Measurements from ENCODE around the gene SPATA33.
"Not testable (repeated sequence)": the region's sequence is repeated elsewhere in the genome, so short reads cannot be mapped to it uniquely, and the experiment has no call there.

Gene SPATA33

DNA sequence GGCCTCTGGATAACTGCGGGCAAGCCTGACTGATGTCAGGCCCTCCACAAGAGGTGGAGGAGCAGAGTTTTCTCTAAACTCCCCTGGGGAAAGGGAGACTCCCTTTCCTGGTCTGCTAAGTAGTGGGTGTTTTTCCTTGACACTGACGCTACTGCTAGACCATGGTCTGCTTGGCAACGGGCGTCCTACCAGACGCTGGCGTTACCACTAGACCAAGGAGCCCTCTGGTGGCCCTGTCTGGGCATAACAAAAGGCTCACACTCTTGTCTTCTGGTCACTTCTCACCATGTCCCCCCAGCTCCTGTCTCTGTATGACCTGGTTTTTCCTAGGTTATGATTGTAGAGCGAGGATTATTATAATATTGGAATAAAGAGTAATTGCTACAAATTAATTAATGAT, 9.4 kb downstream of the SPATA33 start:
- DNase-seq: not testable (repeated sequence)

DNA sequence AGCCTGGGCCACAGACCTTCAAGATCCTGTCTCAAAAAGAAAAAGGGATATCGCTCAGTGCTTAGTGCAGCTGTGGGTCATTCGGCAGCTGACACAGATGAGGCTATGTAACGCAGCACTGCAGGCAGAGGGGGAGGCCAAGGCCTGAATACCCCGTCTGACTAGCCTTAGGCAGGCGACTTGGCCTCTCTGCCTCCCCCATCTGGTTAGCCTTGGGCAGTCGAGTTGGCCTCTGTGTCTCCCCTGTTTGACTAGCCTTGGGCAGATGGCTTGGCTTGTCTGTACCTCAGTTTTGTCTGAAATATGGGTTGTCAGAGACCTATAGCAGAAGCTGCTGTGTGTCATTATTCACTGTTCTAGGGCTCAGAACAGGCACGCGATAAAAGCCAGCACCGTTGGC, 10.0 kb downstream of the SPATA33 start:
- no peak for DNase-seq

DNA sequence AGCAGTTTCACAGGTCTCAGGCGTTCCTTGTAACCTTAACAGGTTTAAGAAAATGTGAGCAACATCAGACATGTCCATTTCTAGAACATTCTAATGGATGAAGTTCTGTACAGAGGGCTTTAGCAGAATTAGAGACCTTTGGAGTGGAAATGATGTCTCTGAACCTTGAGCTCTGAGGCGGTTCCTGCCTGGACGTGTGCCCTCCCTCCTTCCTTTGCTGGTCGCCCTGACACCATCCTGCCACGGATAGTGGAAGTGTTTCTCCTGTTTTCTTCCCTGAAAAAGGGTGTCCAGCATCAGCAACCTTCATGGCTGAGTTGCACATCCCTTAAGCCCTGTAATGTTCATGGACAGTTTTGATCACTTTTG, 11.1 kb downstream of the SPATA33 start:
- no peak for DNase-seq

DNA sequence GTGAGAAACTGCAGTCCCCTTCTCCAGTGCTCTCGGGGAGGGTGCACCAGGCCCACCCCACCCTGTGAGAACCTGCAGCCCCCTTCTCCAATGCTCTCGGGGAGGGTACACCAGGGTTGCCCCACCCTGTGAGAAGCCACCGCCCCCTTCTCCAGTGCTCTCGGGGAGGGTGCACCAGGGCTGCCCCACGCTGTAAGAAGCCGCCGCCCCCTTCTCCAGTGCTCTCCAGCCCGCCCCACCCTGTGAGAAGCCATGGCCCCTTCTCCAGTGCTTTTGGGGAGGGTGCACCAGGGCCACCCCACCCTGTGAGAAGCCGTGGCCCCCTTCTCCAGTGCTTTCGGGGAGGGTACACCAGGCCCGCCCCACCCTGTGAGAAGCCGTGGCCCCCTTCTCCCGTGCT, 12.1 kb downstream of the SPATA33 start:
- DNase-seq: no peak

DNA sequence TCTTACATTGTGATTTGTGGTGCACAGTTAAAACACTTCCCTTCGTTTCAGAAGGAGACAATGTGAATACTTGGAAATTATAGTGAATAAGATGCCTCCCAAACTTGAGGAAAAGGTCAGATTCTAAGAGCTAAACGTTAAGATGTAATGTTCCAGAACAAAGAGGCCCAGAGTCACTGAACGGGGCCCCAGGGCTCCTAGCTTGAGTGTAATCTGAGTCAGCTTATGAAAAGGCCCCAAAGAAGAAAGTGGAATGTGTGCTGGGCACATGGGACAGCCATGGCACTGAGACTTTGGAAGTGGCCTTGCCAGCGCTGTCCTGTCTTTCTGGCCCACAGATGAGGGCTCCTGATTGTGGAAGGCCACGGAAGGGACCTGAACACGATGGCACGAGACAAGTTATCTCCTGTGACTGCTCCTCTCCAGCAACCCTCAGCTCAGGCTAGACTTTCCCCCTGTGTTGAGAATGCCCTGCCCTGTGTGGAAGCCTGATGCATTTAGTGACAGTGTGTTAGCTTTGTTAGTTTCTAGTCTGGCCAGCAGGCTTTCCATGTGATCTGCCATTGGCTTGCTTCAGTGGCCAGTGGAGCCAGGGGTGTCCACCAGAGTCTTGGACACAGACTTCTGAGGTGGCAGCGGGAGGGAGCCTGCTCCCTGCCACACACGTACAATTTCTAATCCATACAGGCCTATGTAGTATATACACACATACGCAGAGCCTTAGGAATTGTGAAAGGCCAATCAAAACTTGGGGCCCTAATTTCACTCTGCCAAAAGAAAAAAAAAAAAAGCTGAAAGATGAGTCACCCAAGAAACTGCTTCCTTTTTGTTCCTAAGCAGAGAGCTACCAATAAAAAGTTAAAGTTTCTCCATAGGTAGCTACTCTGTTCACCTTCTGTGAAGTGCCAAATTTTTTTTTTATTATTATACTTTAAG, 13.1 kb downstream of the SPATA33 start:
- no peak for DNase-seq

DNA sequence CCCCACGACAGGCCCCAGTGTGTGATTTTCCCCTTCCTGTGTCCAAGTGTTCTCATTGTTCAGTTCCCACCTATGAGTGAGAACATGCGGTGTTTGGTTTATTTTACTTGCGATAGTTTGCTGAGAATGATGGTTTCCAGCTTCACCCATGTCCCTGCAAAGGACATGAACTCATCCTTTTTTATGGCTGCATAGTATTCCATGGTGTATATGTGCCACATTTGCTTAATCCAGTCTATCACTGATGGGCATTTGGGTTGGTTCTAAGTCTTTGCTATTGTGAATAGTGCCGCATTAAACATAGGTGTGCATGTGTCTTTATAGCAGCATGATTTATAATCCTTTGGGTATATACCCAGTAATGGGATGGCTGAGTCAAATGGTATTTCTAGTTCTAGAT, 13.9 kb downstream of the SPATA33 start:
- not testable (repeated sequence) for DNase-seq

DNA sequence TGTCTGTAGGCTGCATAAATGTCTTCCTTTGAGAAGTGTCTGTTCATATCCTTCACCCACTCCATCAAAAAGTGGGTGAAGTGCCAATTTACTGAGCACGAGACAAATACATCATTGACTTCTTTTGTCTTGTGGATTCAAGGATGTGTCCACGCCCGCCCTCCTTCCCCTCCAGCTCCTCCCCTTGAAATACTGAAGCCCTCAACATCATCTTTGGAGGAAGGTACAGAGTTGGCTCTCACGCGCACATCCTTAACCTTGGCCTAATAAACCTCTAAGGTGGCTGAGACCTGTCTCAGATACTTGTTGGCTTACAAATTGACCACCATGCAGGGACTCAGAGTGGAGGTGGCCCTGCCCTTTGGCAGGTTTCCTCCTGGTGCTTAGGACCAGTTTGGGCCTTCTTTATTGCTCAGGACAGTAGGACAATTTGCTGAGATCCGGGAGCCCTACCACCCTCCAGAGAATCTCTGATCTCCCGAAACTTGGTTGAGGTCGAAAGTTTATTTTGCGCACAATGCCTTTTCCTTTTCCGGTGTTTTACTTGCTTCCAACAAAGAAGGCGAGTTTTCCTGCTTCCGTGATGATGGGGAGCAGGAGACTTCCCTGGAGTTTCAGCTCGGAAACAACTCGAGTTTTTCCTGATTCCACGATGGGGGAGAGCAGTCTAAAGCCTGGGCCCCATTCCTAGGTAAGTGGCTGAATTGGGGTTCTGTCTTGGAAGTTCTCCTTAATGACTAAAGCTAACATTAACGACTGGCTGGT, 14.7 kb downstream of the SPATA33 start:
- no peak for DNase-seq

DNA sequence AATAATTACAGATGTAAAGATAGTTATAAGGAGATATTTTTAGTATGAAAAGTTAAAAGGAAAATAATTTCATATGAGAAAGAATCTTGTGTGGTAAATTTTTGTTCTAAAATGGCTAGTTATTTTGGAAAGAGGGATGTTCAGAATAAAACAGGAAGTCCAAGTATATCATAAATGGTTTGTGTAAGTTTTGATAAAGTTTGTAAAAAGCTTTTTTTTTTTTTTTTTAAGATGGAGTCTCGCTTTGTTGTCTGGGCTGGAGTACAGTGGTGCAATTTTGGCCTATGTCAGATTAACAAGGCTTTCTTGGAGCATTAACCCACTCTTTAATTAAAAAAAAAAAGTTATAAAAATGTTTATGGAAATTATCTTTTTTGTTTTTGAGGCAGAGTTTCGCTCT, 20.6 kb downstream of the SPATA33 start:
- no peak for DNase-seq

DNA sequence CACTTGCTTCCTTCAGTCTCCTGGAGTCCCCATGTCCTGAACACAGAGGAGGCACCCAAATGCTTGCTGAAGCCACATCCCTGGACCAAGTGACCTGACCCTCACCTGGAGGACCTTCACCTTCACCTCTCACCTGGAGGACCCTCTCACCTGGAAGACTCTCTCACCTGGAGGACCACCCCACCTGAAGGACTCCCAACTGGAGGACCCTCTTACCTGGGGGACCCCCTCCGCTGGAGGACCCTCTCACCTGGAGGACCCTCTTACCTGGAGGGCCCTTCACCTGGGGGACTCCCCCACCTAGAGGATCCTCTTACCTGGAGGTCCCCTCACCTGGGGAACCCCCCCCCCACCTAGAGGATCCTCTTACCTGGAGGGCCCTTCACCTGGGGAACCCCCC, 28.3 kb downstream of the SPATA33 start:
- no peak for DNase-seq

DNA sequence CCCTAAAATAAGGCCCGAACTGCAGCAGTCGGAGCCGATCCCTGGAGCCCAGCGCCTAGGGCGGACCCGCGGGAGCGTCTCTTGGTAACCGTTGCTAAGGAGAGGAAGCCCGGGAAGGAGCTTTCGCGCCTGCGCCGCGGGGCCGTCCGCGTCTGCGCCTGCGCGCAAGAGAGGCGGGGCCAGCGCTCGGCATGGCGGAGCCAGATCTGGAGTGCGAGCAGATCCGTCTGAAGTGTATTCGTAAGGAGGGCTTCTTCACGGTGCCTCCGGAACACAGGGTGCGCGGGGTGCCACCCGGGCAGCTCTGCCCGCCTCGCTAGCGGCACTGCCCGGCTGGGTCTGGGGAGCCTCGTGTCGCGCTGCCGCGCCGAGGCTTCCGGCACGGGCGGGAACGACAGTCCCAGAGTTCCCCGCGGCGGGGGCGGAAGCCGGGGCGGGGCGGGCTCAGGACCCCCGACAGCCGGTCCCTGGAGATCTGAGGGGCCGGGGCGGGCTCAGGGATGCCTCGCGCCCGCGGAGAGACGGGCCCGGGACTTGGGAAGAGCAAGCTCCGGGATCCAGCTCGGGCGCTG, 29.0 kb downstream of the SPATA33 start, which contains the start of gene CDK10:
Gene CDK10, plus strand, starts transcription at position 170 of the 572 bp plus-strand sequence. Its CDS starts 22 bp downstream, at position 192.
- DNase-seq: peak; percentile 51

DNA sequence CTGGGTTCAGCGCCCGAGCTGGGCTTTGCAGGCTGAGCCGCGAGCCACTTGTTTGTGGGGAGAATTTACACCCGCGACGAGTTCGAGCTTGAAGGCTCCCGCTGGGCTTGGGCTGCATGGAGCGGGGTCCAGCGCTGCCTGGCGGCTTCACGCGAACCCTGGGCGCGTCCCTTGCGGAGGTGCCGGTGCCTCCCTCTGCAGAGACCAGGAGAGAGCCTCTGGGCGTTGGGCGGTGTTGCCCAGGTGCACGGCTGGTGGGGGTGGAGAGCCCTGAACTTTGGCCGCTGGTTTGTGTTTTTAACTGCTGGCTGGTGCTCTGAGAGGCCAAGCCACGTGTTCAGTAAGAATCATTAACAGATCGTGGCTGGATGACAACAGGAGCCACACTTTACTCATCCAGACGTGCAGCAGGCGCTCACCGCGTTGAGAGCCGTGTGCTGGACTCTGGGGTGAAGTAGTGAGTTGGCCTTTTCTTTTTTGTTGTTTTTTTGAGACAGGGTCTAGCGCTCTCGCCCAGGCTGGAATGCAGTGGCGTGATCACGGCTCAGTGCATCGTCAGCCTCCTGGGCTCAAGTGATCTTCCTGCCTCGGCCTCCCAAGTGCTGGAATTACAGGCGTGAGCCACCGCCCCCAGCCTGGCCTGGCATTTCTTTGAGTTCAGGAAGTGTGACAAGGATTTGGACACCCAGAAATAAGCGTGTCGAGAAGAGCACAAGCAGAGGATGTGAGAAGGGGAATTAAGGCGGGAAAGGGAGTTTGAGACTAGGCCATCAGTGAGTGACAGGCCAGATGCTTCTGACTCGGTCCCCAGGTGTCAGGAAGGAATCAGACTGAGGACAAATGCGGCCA, 29.7 kb downstream of the SPATA33 start:
- peak; percentile 15 for DNase-seq

DNA sequence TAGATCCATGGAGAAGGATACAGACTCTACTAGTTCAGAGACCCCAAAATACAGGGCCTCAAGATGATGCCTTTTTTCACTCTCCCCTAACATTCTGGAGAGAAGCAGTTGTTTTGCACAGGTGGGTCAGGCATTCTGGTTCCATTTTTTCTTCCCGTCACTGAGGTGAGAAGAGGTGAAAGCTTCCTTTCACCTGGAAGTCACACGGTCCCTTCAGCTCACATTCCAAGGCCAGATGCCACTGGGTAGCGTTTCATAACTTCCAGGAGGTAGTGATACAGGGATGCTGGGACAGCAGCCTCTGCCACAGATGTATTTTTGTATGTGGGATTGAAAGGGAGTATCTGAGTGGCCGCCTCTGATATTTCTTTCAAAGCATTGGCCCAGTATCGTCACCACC, 30.8 kb downstream of the SPATA33 start:
- DNase-seq: no peak

DNA sequence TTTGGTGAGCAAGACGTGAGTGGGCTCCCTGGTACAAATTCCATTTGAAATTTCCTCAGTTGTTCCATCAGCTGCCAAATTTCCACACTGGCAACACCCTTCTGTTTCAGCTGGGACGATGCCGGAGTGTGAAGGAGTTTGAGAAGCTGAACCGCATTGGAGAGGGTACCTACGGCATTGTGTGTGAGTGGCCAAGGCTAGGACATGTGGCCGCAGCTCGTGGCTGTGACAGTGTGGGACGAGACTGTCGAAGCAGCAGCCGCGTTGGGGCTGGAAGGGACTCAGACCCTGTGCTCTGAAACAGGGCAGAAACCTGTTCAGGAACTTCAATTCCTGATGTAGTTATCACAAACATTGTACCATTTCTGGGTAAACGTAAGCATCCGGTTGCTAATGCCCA, 31.5 kb downstream of the SPATA33 start:
- DNase-seq: no peak

DNA sequence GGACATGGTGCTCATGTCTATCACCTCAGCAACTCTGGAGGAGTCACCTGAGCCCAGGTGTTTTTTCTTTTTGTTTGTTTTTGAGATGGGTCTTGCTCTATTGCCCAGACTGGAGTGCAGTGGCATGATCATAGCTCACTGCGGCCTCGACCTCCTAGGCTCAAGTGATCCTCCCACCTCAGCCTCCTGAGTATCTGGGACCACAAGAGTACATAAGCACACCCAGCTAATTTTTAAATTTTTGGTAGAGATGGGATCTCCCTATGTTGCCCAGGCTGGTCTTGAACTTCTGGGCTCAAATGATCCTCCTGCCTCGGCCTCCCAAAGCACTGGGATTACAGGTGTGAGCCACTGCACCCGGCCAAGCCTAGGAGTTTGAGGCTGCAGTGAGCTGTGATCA, 32.0 kb downstream of the SPATA33 start:
- not testable (repeated sequence) for DNase-seq

DNA sequence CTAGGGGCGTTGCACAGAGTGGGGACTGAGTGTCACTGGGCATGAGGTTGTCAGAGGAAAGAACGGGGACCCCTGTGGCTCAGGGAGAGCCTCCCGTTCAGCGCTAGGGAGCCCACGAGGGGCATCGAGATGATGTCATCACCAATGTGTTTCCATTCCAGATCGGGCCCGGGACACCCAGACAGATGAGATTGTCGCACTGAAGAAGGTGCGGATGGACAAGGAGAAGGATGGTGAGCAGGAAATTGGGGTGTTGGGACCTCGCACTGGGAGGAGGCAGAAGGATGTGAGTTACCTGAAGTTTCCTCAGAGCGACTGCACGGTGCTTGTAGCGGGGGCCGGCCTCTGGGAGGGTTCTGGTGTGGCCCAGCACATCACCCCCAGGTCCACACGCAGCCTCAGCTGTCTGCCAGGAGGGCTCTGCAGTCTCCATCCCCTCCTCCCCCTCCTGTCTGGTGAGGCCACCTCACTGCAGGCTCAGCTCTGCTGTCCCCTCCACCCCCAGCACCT, 32.8 kb downstream of the SPATA33 start:
- DNase-seq: no peak

DNA sequence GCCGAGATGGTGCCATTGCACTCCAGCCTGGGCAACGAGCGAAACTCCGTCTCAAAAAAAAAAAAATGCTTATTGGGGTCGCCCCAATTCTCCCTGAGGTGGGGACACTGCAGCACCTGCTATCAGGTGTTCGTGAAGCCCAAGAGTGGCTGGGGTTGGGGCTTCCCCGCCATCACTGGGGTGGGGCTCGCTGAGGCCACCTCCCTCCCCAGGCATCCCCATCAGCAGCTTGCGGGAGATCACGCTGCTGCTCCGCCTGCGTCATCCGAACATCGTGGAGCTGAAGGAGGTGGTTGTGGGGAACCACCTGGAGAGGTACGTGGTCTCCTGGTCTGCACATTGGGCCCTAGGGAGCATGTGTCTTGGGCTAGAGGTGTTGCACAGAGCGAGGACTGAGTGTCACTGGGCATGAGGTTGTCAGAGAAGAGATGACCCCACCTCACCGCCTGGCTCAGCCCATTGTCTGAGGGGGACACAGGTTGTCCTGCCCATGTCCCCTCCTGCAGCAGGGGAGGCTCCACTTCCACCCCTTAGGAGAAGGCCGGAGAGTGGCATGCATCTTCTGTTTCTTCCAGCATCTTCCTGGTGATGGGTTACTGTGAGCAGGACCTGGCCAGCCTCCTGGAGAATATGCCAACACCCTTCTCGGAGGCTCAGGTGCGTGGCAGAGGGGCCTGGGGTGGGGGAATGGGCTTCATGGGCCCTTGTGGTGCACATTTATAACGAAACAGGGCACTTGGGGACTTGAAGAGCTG, 33.8 kb downstream of the SPATA33 start:
- DNase-seq: no peak

DNA sequence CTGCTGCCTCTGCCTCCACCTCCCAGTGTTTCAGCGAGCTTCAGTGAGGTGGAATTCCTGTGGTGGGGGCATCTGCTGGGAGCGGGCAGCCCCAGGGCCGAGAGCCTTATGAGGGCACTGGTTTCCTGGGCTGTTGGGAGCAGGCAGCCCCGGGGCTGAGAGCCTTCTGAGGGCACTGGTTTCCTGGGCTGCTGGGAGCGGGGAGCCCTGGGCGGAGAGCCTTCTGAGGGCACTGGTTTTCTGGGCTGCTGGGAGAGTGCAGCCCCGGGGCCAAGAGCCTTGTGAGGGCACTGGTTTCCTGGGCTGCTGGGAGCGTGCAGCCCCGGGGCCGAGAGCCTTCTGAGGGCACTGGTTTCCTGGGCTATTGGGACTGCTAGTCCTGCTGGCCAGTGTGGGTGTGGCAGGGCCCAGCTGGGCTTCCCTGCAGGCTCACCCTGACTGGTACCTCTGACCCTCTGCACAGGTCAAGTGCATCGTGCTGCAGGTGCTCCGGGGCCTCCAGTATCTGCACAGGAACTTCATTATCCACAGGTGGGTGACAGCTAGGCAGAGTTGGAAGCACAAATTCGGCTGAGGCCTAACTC, 34.4 kb downstream of the SPATA33 start:
- no peak for DNase-seq

DNA sequence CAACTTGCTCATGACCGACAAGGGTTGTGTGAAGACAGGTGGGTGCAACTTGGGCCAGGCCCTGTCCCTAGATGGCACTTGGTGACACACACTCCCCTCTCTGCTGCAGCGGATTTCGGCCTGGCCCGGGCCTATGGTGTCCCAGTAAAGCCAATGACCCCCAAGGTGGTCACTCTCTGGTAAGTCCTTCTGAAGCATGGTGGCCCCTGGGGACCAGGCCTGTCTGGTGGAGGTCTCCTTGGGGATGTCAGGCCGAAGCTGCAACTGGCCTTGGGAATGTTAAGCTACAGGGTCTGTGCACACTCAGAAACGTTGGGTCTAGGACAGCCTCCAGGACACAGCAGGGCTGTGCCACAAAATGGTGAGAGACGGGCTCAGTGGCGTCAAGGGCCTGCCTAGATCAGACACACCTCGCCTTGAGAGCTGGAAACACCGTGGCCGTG, 35.7 kb downstream of the SPATA33 start:
- DNase-seq: no peak

DNA sequence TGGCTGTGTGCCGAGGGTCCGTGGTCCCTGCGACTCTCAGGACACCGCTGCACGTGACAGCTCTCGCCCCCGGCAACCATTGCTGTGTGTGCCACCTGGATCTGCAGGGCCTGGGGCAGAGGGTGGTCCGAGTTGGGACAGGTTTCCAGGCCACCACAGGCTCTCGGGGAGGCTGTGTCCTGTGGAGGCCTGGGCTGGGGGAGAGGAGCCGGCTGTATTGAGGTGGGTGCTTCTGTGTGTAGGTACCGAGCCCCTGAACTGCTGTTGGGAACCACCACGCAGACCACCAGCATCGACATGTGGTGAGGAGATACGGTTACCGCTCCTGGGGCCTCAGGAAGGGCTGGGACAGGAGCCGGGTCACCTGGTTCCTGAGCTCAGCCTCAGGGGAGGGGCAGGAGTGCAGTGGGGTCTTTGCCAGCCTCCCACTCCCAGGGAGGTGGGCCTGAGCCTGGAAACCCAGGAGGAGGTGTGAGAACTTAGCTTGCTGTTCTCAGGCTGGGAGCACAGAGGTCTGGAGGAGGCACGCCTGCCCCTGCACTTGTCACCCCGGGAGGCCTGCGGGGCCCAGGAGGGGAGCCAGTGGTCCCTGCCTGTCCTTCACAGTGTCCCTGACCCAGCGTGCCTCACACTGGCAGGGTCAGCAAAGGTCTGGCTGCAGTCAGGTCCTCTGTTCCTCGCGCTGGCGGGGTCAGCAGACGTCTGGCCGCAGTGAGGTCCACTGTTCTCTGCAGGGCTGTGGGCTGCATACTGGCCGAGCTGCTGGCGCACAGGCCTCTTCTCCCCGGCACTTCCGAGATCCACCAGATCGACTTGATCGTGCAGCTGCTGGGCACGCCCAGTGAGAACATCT, 36.5 kb downstream of the SPATA33 start:
- DNase-seq: no peak

DNA sequence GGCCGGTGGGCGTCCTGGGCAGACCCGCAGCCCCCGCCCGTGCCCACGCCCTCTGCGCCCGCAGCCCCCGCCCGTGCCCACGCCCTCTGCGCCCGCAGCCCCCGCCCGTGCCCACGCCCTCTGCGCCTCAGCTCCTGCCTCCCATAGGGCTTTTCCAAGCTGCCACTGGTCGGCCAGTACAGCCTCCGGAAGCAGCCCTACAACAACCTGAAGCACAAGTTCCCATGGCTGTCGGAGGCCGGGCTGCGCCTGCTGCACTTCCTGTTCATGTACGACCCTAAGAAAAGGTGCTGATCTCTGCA, 37.1 kb downstream of the SPATA33 start:
- not testable (repeated sequence) for DNase-seq

All from GF-D8 (cell line).